Uterus (tissue), 2 donors: ENCODE results near the gene GOLPH3L.

Experiments
- CTCF ChIP-seq, 4 experiments: fragments of 200-600 bp in 2 of 4; fragments of 450-650 bp in 2 of 4; sonication (generic) in 2 of 4; IDR thresholded peaks; one replicate each; pipeline ENCODE4 v1.5.1; 2016 to 2019; ENCODE audit warnings: antibody characterized with exemption in 4 of 4, mild to moderate bottlenecking in 2 of 4, moderate library complexity in 1 of 4
- POLR2A ChIP-seq, 2 donors: fragments of 450-650 bp; IDR thresholded peaks; one replicate each; pipeline ENCODE4 v1.6.1; 2016; ENCODE audit warnings: antibody characterized with exemption in 2 of 2, mild to moderate bottlenecking in 1 of 2, moderate library complexity in 1 of 2

DNA sequence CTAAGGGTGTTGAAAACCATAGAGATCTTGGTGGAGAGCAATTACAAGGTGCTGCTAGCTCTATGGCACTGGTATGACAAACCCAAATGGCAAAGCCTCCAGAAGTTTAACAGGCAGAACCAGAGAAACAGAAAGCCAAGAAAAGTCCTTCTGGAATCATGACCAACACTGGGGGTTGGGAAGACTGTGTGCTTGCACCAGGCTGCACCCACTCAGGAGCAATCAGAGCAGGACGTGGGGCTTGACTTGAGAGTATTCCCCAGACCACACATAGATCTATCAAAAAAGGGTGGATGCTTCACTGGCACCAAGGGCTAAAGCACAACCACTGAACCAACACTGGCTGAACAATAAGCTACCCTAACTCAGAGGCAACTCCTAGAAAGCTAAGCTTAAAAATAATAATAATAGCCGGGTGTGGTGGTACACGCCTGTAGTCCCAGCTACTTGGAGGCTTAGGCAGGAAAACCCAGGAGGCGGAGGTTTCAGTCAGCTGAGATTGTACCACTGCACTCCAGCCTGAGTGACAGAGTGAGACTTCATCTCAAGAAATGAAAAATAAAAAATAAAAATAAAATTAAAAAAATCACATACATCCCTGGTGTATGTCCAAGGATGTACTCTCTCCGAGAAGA lies 47.4 kb downstream of the GOLPH3L start:
- TF ChIP-seq CTCF (IDR thresholded peaks at IDR 0.05) (no peak), POLR2A (IDR thresholded peaks at IDR 0.05) (no peak)
